Psoas muscle (tissue), 8 donors: ENCODE measurements around the gene PSPN. TPM values are rescaled to one million over a fixed set of nuclear protein-coding genes. Genes with fewer than 3 reads are reported as not detected.

Experiments
- ATAC-seq, 4 donors: fragments of 200-7000 bp; cut with Tn5 transposase; one replicate each; pipeline ENCODE4 v1.9.1; 2020; ENCODE audit warnings: moderate library complexity in 3 of 4, mild to moderate bottlenecking in 2 of 4
- DNase-seq, 2 donors: peaks; one replicate each; pipeline ENCODE4 v3.0.0-alpha.2; 2020
- H3K27ac ChIP-seq: fragments of 200-600 bp; one replicate; pipeline ENCODE4 v1.8.0; 2022
- H3K27me3 ChIP-seq, 3 donors: fragments of 200-600 bp in 1 of 3; one replicate each; pipeline versions ENCODE4 v1.6.1 to v1.8.0; 2013 to 2022; ENCODE audit warnings: low read length in 2 of 3, mild to moderate bottlenecking in 2 of 3, moderate library complexity in 1 of 3; ENCODE audit not compliant: insufficient read depth in 3 of 3
- H3K36me3 ChIP-seq, 2 donors: fragments of 200-600 bp in 1 of 2; one replicate each; pipeline versions ENCODE4 v1.6.1 to v1.8.0; 2013 to 2022; ENCODE audit warnings: low read depth in 1 of 2, mild to moderate bottlenecking in 1 of 2, moderate library complexity in 1 of 2; ENCODE audit not compliant: insufficient read depth in 1 of 2
- H3K4me1 ChIP-seq: fragments of 200-600 bp; one replicate; pipeline ENCODE4 v1.8.0; 2022
- H3K4me3 ChIP-seq: fragments of 200-600 bp; one replicate; pipeline ENCODE4 v1.8.0; 2022; ENCODE audit warnings: mild to moderate bottlenecking
- H3K9me3 ChIP-seq: fragments of 200-600 bp; one replicate; pipeline ENCODE4 v1.8.0; 2022
- WGBS, 3 donors: extraction: QIAGEN DNeasy Blood & Tissue Kit; methylation state at CpG; one replicate each; pipeline versions ENCODE4 v1.1.6 to v1.1.7; 2013; 5-methylcytosine and 5-hydroxymethylcytosine counted together
- intact Hi-C, 2 donors: fragments of 100-400 bp; cut with DNase I; formaldehyde crosslinking; loops; one replicate each; pipeline versions ENCODE4 v1.11.0 to v1.14.2; 2022
- polyA plus RNA-seq, 3 donors: library from polyadenylated mRNA; stranded (reverse); fragments of 200-250 nt; gene quantifications; one replicate each; pipeline ENCODE4 v1.2.3, GENCODE V29; 2013
- total RNA-seq, 4 donors: library from RNA; stranded (reverse); fragmentation: NEBNext Ultra II Directional in 2 of 4; extraction: Animal tissue kit (Norgen Biotek cat#: 25700) in 2 of 4; gene quantifications; one replicate each; pipeline versions ENCODE4 v1.2.1 to v1.2.4, GENCODE V29; 2021 to 2023
- TF ChIP-seq, protein P1 (sequence below): fragments of 200-600 bp; IDR thresholded peaks from one replicate; pipeline ENCODE4 v1.8.0; 2022; ENCODE audit warnings: antibody characterized with exemption
- donor health status: healthy with polysubstance abuse.
- donor health status: DM: no; HTN: no; CAD: no; lungs with moderate emphysema.
- donor health status: Bipolar disorder and iron deficiency.
- donor health status: healthy.
- donor health status: DM: yes; HTN: yes; CAD: no.
- donor health status: DM: no; HTN: no; CAD: no.
- donor health status: DM: no; HTN: no; CAD: no.
- donor health status: DM: yes; HTN: yes; CAD: no.

Gene PSPN
- total and polyA plus RNA-seq, 7 donors = 0.34 to 1.3 (median 0.69) TPM

DNA sequence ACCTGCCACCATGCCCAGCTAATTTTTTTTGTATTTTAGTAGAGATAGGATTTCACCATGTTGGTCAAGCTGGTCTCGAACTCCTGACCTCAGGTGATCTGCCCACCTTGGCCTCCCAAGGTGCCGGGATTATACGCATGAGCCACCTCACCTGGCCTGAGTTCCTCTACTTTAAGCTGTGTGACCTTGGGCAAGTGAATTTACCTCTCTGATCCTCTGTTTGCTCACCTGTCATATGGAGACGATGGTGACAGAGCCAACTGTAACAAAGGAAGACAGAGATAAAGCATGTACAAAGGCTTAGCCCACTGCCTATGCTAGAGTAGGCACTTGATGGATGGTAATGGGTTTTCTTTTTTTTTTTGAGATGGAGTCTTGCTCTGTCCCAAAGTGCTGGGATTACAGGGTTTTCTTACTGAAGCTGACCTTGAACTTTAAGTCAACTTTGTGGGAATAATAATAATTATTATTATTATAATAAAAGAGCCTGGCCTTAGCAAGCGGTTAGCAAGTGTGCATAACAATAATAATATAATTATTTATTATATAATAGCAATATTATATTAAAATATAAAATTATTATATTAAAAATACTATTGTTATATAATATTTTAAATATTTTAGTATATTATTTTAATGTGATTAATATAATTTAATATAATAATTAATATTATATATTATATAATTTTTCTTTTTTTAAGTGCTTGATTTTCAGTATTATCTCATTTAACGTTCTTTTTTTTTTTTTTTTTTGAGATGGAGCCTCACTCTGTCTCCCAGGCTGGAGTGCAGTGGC, 41.0 kb downstream of the PSPN start:
- TF ChIP-seq, protein P1, sequence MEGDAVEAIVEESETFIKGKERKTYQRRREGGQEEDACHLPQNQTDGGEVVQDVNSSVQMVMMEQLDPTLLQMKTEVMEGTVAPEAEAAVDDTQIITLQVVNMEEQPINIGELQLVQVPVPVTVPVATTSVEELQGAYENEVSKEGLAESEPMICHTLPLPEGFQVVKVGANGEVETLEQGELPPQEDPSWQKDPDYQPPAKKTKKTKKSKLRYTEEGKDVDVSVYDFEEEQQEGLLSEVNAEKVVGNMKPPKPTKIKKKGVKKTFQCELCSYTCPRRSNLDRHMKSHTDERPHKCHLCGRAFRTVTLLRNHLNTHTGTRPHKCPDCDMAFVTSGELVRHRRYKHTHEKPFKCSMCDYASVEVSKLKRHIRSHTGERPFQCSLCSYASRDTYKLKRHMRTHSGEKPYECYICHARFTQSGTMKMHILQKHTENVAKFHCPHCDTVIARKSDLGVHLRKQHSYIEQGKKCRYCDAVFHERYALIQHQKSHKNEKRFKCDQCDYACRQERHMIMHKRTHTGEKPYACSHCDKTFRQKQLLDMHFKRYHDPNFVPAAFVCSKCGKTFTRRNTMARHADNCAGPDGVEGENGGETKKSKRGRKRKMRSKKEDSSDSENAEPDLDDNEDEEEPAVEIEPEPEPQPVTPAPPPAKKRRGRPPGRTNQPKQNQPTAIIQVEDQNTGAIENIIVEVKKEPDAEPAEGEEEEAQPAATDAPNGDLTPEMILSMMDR = no peak
- Histone ChIP-seq H3K4me1 (no peaks in the 10 kb centered on the region), H3K27ac (no peak overlapping the region), H3K9me3 (no peaks in the 10 kb centered on the region), H3K27me3 (no peaks in the 10 kb centered on the region), H3K4me3 (no peak overlapping the region), H3K36me3 (no peaks in the 10 kb centered on the region)
- intact Hi-C loops = no loop called here
- ATAC-seq (no peak), DNase-seq (no peak)
- WGBS, 3 donors = 82 to 92% (median 86%) methylated on average over 6 of the region's 6 CpGs

DNA sequence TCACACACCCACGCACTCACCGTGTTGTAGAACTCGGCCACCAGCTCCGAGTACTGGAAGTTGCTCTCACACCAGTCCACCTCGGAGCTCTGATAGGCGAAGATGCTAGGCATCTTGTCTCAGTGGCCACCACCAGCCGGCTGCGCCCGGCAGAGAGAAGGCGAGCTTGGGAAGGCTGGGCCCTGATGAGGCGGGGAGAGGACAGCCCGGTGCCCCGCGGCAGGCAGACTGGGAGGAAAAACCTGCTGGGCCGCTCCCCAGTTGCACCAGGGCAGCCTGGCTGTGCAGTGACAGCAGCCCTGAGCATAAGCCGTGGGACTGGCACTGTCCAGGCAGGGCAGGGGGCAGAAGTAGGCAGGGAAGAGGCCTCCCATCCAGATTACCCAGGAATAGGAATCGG, 42.3 kb downstream of the PSPN start, which contains the start of gene ACER1:
TSS of gene ACER1 (minus strand) at position 174 of the 400 bp plus-strand sequence. CDS start at position 113, 61 bp downstream.
- intact Hi-C loops = no loop called here
- 71 to 78% (median 72%) methylated on average over 17 of the region's 17 CpGs for WGBS, 3 donors
- H3K27me3 ChIP-seq = no peaks in the 10 kb centered on the region
- TF ChIP-seq, protein P1 = no peak
- DNase-seq = no peak
- no peaks in the 10 kb centered on the region for H3K4me1 ChIP-seq
- H3K27ac ChIP-seq = no peak within 1 kb of the TSS
- no peaks in the 10 kb centered on the region for H3K36me3 ChIP-seq
- no peaks in the 10 kb centered on the region for H3K9me3 ChIP-seq
- no peak for ATAC-seq
- no peak within 1 kb of the TSS for H3K4me3 ChIP-seq

DNA sequence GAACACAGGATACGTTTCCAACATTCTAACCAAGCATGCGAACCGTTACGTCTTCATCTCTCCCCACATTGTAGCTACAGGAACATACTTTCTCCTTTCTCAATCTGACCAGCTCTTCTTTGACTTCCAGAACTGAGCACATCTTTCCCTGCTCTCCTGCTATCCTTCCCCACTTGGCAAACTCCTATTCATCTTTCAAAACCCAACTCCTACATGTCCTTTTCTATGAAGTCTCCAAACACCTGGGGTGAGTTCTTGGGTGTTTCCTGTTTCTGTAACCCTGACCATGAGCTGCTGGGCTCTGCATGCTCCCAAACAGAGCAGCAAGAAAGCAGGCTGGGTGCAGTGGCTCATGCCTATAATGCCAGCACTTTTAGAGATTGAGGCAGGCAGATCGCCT, 48.9 kb downstream of the PSPN start:
- TF ChIP-seq, protein P1 = no peak
- DNase-seq (no peak), ATAC-seq (no peak)
- Histone ChIP-seq H3K27me3 (peaks cover 0 to 7% (median 0%) of the 10 kb centered on the region in 3 donors), H3K4me1 (no peaks in the 10 kb centered on the region), H3K27ac (no peak overlapping the region), H3K9me3 (no peaks in the 10 kb centered on the region), H3K4me3 (no peak overlapping the region), H3K36me3 (no peaks in the 10 kb centered on the region)
- WGBS, 3 donors = 78 to 83% (median 83%) methylated on average over 5 of the region's 5 CpGs
- intact Hi-C loops = no loop called here

DNA sequence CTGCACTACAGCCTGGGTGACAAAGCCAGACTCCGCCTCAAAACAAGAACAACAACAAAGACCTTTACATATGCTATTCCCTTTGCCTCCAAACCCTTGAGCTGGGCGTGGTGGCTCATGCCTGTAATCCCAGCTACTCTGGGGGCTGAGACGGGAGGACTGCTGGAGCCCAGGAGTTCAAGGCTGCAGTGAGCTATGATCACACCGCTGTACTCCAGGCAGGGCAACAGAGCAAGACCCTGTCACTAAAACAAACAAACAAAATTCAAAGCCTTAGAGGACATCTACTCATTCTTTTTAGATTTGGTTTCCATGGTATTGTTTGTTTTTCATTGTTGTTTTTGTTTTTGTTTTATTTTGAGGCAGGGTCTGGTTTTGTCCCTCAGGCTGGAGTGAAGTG, 50.1 kb downstream of the PSPN start:
- no peaks in the 10 kb centered on the region for H3K4me1 ChIP-seq
- H3K36me3 ChIP-seq = no peaks in the 10 kb centered on the region
- no peak overlapping the region for H3K4me3 ChIP-seq
- no peak overlapping the region for H3K27ac ChIP-seq
- ATAC-seq = no peak
- H3K27me3 ChIP-seq = peaks cover 0 to 10% (median 0%) of the 10 kb centered on the region in 3 donors
- intact Hi-C loops = no loop called here
- TF ChIP-seq, protein P1 = no peak
- H3K9me3 ChIP-seq = no peaks in the 10 kb centered on the region
- 64 to 77% (median 69%) methylated on average over 4 of the region's 4 CpGs for WGBS, 3 donors
- no peak for DNase-seq

Other genes with a start within 250 kb of the PSPN start
- gene ACSBG2, start 240.3 kb downstream of the PSPN start, total RNA-seq = not detected
- gene ACSBG2, start 240.3 kb downstream of the PSPN start, polyA plus RNA-seq = not detected
- 10 to 100 TPM; 35.8 to 51.7 (median 44.0) TPM for gene MLLT1, start 96.0 kb downstream of the PSPN start, total RNA-seq
- gene MLLT1, start 96.0 kb downstream of the PSPN start, polyA plus RNA-seq = 10 to 100 TPM; 24.2 to 34.2 (median 25.2) TPM
- not detected for gene ACER1, start 42.3 kb downstream of the PSPN start, total RNA-seq
- gene ACER1, start 42.3 kb downstream of the PSPN start, polyA plus RNA-seq = not detected
- gene CLPP, start 14.4 kb downstream of the PSPN start, total RNA-seq = 100 to 1,000 TPM in 3 of 4 donors, 10 to 100 TPM in 1; 82.0 to 121 (median 116) TPM
- 100 to 1,000 TPM; 101 to 140 (median 121) TPM for gene CLPP, start 14.4 kb downstream of the PSPN start, polyA plus RNA-seq
- 100 to 1,000 TPM in 2 of 4 donors, 10 to 100 TPM in 2; 72.3 to 120 (median 96.8) TPM for gene ALKBH7, start 3.1 kb downstream of the PSPN start, total RNA-seq
- 100 to 1,000 TPM in 1 of 3 donors, 10 to 100 TPM in 2; 71.5 to 114 (median 99.5) TPM for gene ALKBH7, start 3.1 kb downstream of the PSPN start, polyA plus RNA-seq
- 10 to 100 TPM; 23.7 to 37.0 (median 33.3) TPM for gene GTF2F1, start 17.2 kb upstream of the PSPN start, total RNA-seq
- gene GTF2F1, start 17.2 kb upstream of the PSPN start, polyA plus RNA-seq = 10 to 100 TPM; 33.8 to 60.0 (median 42.8) TPM
- 100 to 1,000 TPM; 101 to 168 (median 149) TPM for gene KHSRP, start 48.9 kb upstream of the PSPN start, total RNA-seq
- 100 to 1,000 TPM; 104 to 174 (median 154) TPM for gene KHSRP, start 48.9 kb upstream of the PSPN start, polyA plus RNA-seq
- gene SLC25A41, start 57.8 kb upstream of the PSPN start, total RNA-seq = under 1 TPM in 3 of 4 donors, not detected in 1; 0.15 to 0.60 (median 0.50) TPM
- under 1 TPM; 0.07 to 0.45 (median 0.43) TPM for gene SLC25A41, start 57.8 kb upstream of the PSPN start, polyA plus RNA-seq
- gene SLC25A23, start 83.9 kb upstream of the PSPN start, total RNA-seq = 10 to 100 TPM; 40.6 to 91.8 (median 67.1) TPM
- gene SLC25A23, start 83.9 kb upstream of the PSPN start, polyA plus RNA-seq = 10 to 100 TPM; 15.0 to 49.4 (median 49.0) TPM
- gene CRB3, start 88.3 kb upstream of the PSPN start, total RNA-seq = not detected
- under 1 TPM in 2 of 3 donors, not detected in 1; 0.23 to 0.38 TPM for gene CRB3, start 88.3 kb upstream of the PSPN start, polyA plus RNA-seq
- under 1 TPM; 0.26 to 0.93 (median 0.81) TPM for gene DENND1C, start 105.9 kb upstream of the PSPN start, total RNA-seq
- under 1 TPM; 0.17 to 0.27 (median 0.21) TPM for gene DENND1C, start 105.9 kb upstream of the PSPN start, polyA plus RNA-seq
- gene TUBB4A, start 126.4 kb upstream of the PSPN start, total RNA-seq = 1 to 10 TPM; 2.7 to 6.4 (median 4.6) TPM
- gene TUBB4A, start 126.4 kb upstream of the PSPN start, polyA plus RNA-seq = 1 to 10 TPM in 2 of 3 donors, under 1 TPM in 1; 0.44 to 1.4 (median 1.0) TPM
- gene TNFSF9, start 155.1 kb upstream of the PSPN start, total RNA-seq = 1 to 10 TPM in 2 of 4 donors, under 1 TPM in 1, not detected in 1; 0.66 to 1.9 (median 1.2) TPM
- under 1 TPM; 0.25 to 0.57 (median 0.46) TPM for gene TNFSF9, start 155.1 kb upstream of the PSPN start, polyA plus RNA-seq
- gene CD70, start 215.2 kb upstream of the PSPN start, total RNA-seq = not detected
- not detected for gene CD70, start 215.2 kb upstream of the PSPN start, polyA plus RNA-seq